PC-9 (cell line): ENCODE measurements around the gene KCNH3. TPM values are rescaled to one million over a fixed set of nuclear protein-coding genes. Genes with fewer than 3 reads are reported as not detected.

Source experiments
- BruUV-seq: library from RNA; stranded (reverse); fragments of 400-500 nt; replicated peaks from 2 replicates; lab custom pipeline; 2021; lab: Mats Ljungman, UMichigan
- CTCF ChIA-PET: fragments of 300-600 bp; sonication (Branson Sonifier 250); formaldehyde crosslinking; loops from one replicate; lab custom pipeline; 2022; ENCODE audit warnings: antibody characterized with exemption; lab: Charles Lee
- POLR2A ChIA-PET: fragments of 300-600 bp; sonication (Branson Sonifier 250); formaldehyde crosslinking; loops from one replicate; lab custom pipeline; 2022; ENCODE audit warnings: antibody characterized with exemption; ENCODE audit not compliant: unreplicated experiment; lab: Charles Lee
- DNase-seq, 2 experiments: peaks; one replicate each; pipeline versions ENCODE4 v3.0.0 to v3.0.0-alpha.2; 2015 to 2022; ENCODE audit warnings: mixed read lengths in 1 of 2
- H2AFZ ChIP-seq: fragments of 200-600 bp; sonication (generic); 2 replicates; pipeline ENCODE4 v1.8.1; 2017; ENCODE audit warnings: antibody characterized with exemption
- H3F3A ChIP-seq: fragments of 200-600 bp; sonication (generic); 2 replicates; pipeline ENCODE4 v1.8.1; 2017; ENCODE audit warnings: antibody characterized with exemption, mild to moderate bottlenecking, low read depth; ENCODE audit not compliant: insufficient read depth
- H3K27ac ChIP-seq: fragments of 200-600 bp; sonication (generic); 2 replicates; pipeline ENCODE4 v1.6.1; 2016; ENCODE audit warnings: mixed run types
- H3K27me3 ChIP-seq: fragments of 200-600 bp; sonication (generic); 2 replicates; pipeline ENCODE4 v1.6.1; 2016; ENCODE audit warnings: low read depth, mixed run types; ENCODE audit not compliant: insufficient read depth
- H3K36me3 ChIP-seq: fragments of 200-600 bp; sonication (generic); 2 replicates; pipeline ENCODE4 v1.6.1; 2016; ENCODE audit warnings: low read depth, mixed run types
- H3K4me1 ChIP-seq: fragments of 200-600 bp; sonication (generic); replicated peaks from 2 replicates; pipeline ENCODE4 v1.6.1; 2016; ENCODE audit warnings: mixed run types; ENCODE audit not compliant: insufficient read depth
- H3K4me2 ChIP-seq: fragments of 200-600 bp; sonication (generic); 2 replicates; pipeline ENCODE4 v1.6.1; 2017; ENCODE audit warnings: mixed run types
- H3K4me3 ChIP-seq: fragments of 200-600 bp; sonication (generic); 2 replicates; pipeline ENCODE4 v1.6.1; 2016; ENCODE audit warnings: mixed run types
- H3K79me2 ChIP-seq: fragments of 200-600 bp; sonication (generic); 2 replicates; pipeline ENCODE4 v1.6.1; 2017; ENCODE audit warnings: low read depth, mixed run types
- H3K9me2 ChIP-seq: fragments of 200-600 bp; sonication (generic); 2 replicates; pipeline ENCODE4 v1.8.1; 2017; ENCODE audit warnings: mild to moderate bottlenecking; ENCODE audit not compliant: insufficient read depth
- H3K9me3 ChIP-seq: fragments of 200-600 bp; sonication (generic); 2 replicates; pipeline ENCODE4 v1.8.1; 2016; ENCODE audit warnings: low read depth; ENCODE audit not compliant: insufficient read depth
- H4K20me1 ChIP-seq: fragments of 200-600 bp; sonication (generic); 2 replicates; pipeline ENCODE4 v1.8.1; 2017; ENCODE audit not compliant: insufficient read depth
- EZH2 ChIP-seq: fragments of 200-600 bp; sonication (generic); IDR thresholded peaks from 2 replicates; pipeline ENCODE4 v1.8.0; 2017; ENCODE audit warnings: antibody characterized with exemption, low read depth
- intact Hi-C: fragments of 100-400 bp; cut with micrococcal nuclease; formaldehyde crosslinking; loops from one replicate; pipeline ENCODE4 v1.10.0; 2022; ENCODE audit not compliant: unreplicated experiment
- total RNA-seq: library from RNA; stranded (reverse); gene quantifications from 2 replicates; pipeline ENCODE4 v1.2.3, GENCODE V29; 2021
- TF ChIP-seq, protein P1 (sequence below): fragments of 200-600 bp; sonication (generic); conservative IDR thresholded peaks from 2 replicates; pipeline ENCODE4 v1.6.1; 2017; ENCODE audit warnings: mixed run types, antibody characterized with exemption, mild to moderate bottlenecking, moderate library complexity

KCNH3 gene
- total RNA-seq, 1 experiment from 2014 or later: not detected

DNA sequence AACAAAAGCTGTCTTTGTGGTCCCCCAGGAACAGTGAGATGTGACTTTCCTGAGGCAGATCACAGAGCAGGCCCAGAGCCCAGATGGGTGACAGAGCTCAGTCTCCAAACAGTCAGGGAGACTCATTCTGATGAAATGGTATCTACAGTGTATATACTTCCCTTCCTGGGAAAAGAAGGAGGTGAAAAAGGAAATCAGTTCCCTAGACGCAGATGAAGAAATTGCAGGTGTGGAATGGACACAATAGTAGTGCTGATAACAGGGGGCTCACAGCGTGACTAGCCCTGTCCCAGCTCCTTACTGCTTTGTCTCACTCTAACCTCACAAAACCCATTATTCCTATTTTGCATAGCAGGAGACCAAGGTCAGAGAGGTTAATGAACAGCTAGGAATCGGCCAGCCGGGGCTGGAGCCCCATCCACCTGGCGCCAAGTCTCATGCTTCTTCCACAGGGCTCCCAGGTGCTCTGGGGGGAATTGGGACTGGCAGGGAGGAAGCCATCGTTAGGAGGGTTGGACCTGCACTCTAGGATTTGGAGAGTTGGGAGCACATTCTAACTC is 11.9 kb downstream of the KCNH3 start:
- H3K4me1 ChIP-seq: no peaks in the 10 kb centered on the region
- no peaks in the 10 kb centered on the region for H3F3A ChIP-seq
- no peak for DNase-seq
- peaks cover 4% of the 10 kb centered on the region for H3K27me3 ChIP-seq
- H3K4me3 ChIP-seq: no peak overlapping the region
- no peak overlapping the region for H2AFZ ChIP-seq
- H3K27ac ChIP-seq: no peak overlapping the region
- POLR2A ChIA-PET: no interaction called here
- H3K36me3 ChIP-seq: no peaks in the 10 kb centered on the region
- CTCF ChIA-PET: no interaction called here
- no peaks in the 10 kb centered on the region for H3K79me2 ChIP-seq
- no TSS peak for BruUV-seq
- no peaks in the 10 kb centered on the region for H3K9me2 ChIP-seq
- H3K4me2 ChIP-seq: no peak overlapping the region
- intact Hi-C loops: no loop called here
- TF ChIP-seq, protein P1, sequence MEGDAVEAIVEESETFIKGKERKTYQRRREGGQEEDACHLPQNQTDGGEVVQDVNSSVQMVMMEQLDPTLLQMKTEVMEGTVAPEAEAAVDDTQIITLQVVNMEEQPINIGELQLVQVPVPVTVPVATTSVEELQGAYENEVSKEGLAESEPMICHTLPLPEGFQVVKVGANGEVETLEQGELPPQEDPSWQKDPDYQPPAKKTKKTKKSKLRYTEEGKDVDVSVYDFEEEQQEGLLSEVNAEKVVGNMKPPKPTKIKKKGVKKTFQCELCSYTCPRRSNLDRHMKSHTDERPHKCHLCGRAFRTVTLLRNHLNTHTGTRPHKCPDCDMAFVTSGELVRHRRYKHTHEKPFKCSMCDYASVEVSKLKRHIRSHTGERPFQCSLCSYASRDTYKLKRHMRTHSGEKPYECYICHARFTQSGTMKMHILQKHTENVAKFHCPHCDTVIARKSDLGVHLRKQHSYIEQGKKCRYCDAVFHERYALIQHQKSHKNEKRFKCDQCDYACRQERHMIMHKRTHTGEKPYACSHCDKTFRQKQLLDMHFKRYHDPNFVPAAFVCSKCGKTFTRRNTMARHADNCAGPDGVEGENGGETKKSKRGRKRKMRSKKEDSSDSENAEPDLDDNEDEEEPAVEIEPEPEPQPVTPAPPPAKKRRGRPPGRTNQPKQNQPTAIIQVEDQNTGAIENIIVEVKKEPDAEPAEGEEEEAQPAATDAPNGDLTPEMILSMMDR: no peak
- TF ChIP-seq EZH2: no peak
- H3K9me3 ChIP-seq: no peaks in the 10 kb centered on the region
- H4K20me1 ChIP-seq: no peaks in the 10 kb centered on the region

DNA sequence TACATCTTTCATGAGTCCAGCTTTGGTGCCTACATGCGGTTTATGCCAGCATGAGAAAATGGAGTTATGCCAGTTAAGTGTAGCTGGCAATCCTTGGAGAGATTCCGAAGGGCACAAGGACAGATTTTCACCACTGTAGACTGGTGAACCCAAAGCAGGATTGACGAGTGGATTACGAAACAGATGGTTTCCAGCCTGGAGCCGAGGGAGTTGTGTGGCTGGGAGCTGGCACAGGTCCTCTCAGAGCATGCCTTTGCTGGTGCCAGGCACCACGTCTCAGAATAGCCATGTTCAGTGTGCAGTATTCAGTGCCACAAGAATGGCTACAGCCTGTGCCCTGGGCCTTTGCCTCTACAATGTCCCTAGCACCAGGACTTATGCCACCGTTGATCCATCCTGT is 13.2 kb downstream of the KCNH3 start:
- H2AFZ ChIP-seq: no peak overlapping the region
- no peak for TF ChIP-seq EZH2
- TF ChIP-seq, protein P1: no peak
- H3K79me2 ChIP-seq: no peaks in the 10 kb centered on the region
- no TSS peak for BruUV-seq
- no peak overlapping the region for H3K4me2 ChIP-seq
- ChIA-PET CTCF (interaction anchor here (0.6 to 0.8 kb wide), 2 partner anchors 51 to 195 kb away, joined by 3 read pairs; no protein-coding TSS in a partner anchor), POLR2A (interaction anchor here (0.6 kb wide), 1 partner anchor 430 kb away, joined by 7 read pairs; no protein-coding TSS in a partner anchor)
- intact Hi-C loops: loop anchor here (2.0 kb wide), 1 partner anchor 37 kb away; no protein-coding TSS in a partner anchor
- H4K20me1 ChIP-seq: no peaks in the 10 kb centered on the region
- DNase-seq: no peak
- H3K27me3 ChIP-seq: peaks cover 4% of the 10 kb centered on the region
- H3F3A ChIP-seq: no peaks in the 10 kb centered on the region
- no peak overlapping the region for H3K27ac ChIP-seq
- no peaks in the 10 kb centered on the region for H3K4me1 ChIP-seq
- no peaks in the 10 kb centered on the region for H3K9me2 ChIP-seq
- no peaks in the 10 kb centered on the region for H3K9me3 ChIP-seq
- no peak overlapping the region for H3K4me3 ChIP-seq
- H3K36me3 ChIP-seq: no peaks in the 10 kb centered on the region

DNA sequence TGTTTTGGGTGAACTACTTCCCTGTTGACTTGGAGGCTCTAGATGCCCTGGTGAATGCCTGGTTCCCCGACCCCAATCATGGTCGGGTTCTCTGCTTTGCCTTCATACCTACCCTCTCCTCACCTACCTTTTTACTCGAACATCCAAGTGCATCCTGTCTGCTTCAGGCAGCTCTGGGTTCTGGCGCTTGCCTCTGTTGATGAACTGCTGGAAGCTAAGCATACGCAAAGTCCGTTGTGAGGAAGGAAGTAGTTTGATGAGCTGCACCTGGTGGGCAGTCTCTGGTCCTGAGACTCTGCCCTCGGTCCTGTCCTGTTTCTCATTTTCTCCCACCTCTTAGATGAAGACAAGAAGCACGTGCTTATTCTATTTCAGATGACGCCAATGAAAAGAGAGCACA is 13.6 kb downstream of the KCNH3 start:
- no peak for DNase-seq
- H3K27me3 ChIP-seq: peaks cover 4% of the 10 kb centered on the region; the same call in 1 of the 2 replicates
- TF ChIP-seq, protein P1: no peak
- no peak for TF ChIP-seq EZH2
- H3K4me2 ChIP-seq: no peak overlapping the region
- H3K9me3 ChIP-seq: no peaks in the 10 kb centered on the region
- no peaks in the 10 kb centered on the region for H3K79me2 ChIP-seq
- H3K27ac ChIP-seq: no peak overlapping the region
- CTCF ChIA-PET: interaction anchor here (3.2 kb wide), 1 partner anchor 194 kb away, joined by 15 read pairs; no protein-coding TSS in a partner anchor
- intact Hi-C loops: loop anchor here (2.0 kb wide), 1 partner anchor 38 kb away; no protein-coding TSS in a partner anchor
- H4K20me1 ChIP-seq: no peaks in the 10 kb centered on the region
- no peaks in the 10 kb centered on the region for H3F3A ChIP-seq
- no peaks in the 10 kb centered on the region for H3K4me1 ChIP-seq
- no peak overlapping the region for H3K4me3 ChIP-seq
- BruUV-seq: no TSS peak
- H3K9me2 ChIP-seq: no peaks in the 10 kb centered on the region
- no peak overlapping the region for H2AFZ ChIP-seq
- POLR2A ChIA-PET: interaction anchor here (0.6 kb wide), 1 partner anchor 429 kb away, joined by 7 read pairs; no protein-coding TSS in a partner anchor
- no peaks in the 10 kb centered on the region for H3K36me3 ChIP-seq
